Retinal pigment epithelial cell (primary cell): Measurements from ENCODE around the gene LRWD1.

Experiments
- DNase-seq: peaks from one replicate; pipeline ENCODE4 v3.0.0-alpha.2; 2010; ENCODE audit warnings: low read depth
- H3K4me3 ChIP-seq: 2 replicates; pipeline ENCODE4 v1.5.1; 2011; ENCODE audit warnings: mild to moderate bottlenecking, low read length, control low read depth, moderate library complexity
- TF ChIP-seq, protein P1 (sequence below): conservative IDR thresholded peaks from 2 replicates; pipeline ENCODE4 v1.5.1; 2011; ENCODE audit warnings: low read depth, low read length, control low read depth, inconsistent platforms

The LRWD1 gene

GRCh38 chr7:102463841-102464576 lies 775 bp upstream of the LRWD1 start:
- TF ChIP-seq, protein P1, sequence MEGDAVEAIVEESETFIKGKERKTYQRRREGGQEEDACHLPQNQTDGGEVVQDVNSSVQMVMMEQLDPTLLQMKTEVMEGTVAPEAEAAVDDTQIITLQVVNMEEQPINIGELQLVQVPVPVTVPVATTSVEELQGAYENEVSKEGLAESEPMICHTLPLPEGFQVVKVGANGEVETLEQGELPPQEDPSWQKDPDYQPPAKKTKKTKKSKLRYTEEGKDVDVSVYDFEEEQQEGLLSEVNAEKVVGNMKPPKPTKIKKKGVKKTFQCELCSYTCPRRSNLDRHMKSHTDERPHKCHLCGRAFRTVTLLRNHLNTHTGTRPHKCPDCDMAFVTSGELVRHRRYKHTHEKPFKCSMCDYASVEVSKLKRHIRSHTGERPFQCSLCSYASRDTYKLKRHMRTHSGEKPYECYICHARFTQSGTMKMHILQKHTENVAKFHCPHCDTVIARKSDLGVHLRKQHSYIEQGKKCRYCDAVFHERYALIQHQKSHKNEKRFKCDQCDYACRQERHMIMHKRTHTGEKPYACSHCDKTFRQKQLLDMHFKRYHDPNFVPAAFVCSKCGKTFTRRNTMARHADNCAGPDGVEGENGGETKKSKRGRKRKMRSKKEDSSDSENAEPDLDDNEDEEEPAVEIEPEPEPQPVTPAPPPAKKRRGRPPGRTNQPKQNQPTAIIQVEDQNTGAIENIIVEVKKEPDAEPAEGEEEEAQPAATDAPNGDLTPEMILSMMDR = no peak
- DNase-seq = no peak

DNA sequence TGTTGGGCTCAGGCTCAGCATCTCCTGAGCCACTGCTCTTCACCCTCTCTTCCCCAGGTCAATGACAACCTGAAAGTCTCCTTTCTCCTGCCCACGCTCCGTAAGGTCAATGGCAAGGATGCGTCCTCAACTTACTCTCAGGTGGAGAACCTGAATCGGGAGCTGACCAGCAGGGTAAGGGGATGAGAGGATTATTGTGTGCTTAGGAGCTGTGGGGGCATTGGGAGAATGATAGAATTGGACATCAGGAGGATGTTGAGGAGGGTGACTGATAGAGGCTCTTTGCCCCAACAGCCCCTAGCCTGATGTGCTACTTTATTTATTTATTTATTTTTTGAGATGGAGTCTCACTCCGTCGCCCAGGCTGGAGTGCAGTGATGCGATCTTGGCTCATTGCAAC lies 1.3 kb downstream of the LRWD1 start:
- peak overlapping the region; percentile 99 for H3K4me3 ChIP-seq
- DNase-seq = no peak
- TF ChIP-seq, protein P1 = no peak

More at GRCh38 chr7:102463841-102464576, 775 bp upstream of the LRWD1 start:
- H3K4me3 ChIP-seq = peak overlapping the region; percentile 99

DNA sequence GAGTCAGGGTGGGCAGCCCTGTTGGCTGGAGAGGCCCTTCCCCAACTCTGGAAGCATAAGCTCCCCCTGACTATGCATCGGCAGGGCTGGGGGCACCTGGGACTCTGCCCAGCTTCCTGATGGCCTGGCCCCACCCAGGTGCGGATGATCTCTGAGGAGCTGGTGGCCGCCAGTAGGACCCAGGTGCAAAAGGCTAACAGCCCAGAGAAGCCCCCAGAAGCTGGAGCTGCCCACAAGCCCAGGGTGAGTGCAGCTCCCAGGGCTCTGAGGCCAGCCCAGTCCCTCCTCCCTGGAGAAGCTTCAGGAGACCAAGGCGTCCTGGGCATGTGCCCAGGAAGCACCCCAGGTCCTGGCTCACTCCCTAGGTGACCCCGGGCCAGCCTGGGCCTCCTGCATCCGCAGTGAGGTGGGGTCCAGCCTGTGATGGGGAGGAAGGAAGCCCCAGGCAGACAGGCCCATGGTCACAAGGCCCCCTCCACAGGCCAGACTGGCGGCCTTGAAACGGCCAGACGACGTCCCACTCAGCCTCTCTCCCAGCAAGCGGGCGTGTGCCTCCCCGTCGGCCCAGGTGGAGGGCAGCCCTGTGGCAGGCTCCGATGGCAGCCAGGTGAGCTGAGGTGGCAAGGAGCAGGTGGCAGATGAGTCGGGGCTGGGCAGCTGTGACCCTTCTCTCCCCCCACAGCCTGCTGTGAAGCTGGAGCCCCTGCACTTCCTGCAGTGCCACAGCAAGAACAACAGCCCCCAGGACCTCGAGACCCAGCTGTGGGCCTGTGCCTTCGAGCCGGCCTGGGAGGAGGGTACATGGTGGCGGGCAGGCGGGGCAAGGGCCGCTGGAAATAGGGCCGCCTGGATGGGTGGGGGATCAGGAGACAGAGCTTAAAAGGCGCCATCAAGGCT lies 3.0 kb downstream of the LRWD1 start:
- TF ChIP-seq, protein P1 = no peak
- no peak for DNase-seq
- H3K4me3 ChIP-seq = no peak overlapping the region

GRCh38 chr7:102468478-102469350 lies 3.9 kb downstream of the LRWD1 start:
- no peak overlapping the region for H3K4me3 ChIP-seq
- TF ChIP-seq, protein P1 = no peak
- DNase-seq = no peak

GRCh38 chr7:102469351-102469971 lies 4.7 kb downstream of the LRWD1 start:
- DNase-seq = no peak
- TF ChIP-seq, protein P1 = no peak
- H3K4me3 ChIP-seq = no peak overlapping the region
